SJSA1 (cell line): Measurements from ENCODE around the gene RPL19. TPM values are rescaled to one million over a fixed set of nuclear protein-coding genes. Genes with fewer than 3 reads are reported as not detected.
"Not testable (repeated sequence)": the region's sequence is repeated elsewhere in the genome, so short reads cannot be mapped to it uniquely, and the experiment has no call there.

Experiments
- DNase-seq, 2 experiments: peaks; one replicate each; pipeline ENCODE4 v3.0.0-alpha.2; 2015 to 2020; ENCODE audit warnings: low spot score in 2 of 2, low read depth in 1 of 2
- H3K27ac ChIP-seq: fragments of 250-450 bp; sonication (Bioruptor Pico); 2 replicates; pipeline ENCODE4 v1.5.1; 2020; ENCODE audit warnings: mild to moderate bottlenecking, moderate library complexity
- H3K27me3 ChIP-seq: fragments of 250-450 bp; sonication (Bioruptor Pico); replicated peaks from 2 replicates; pipeline ENCODE4 v1.5.1; 2020; ENCODE audit warnings: mild to moderate bottlenecking, moderate library complexity
- H3K36me3 ChIP-seq: fragments of 250-450 bp; sonication (Bioruptor Pico); 2 replicates; pipeline ENCODE4 v1.5.1; 2020; ENCODE audit warnings: mild to moderate bottlenecking
- H3K4me1 ChIP-seq: fragments of 250-450 bp; sonication (Bioruptor Pico); replicated peaks from 2 replicates; pipeline ENCODE4 v1.6.1; 2021; ENCODE audit warnings: mild to moderate bottlenecking
- H3K4me3 ChIP-seq: fragments of 250-450 bp; sonication (Bioruptor Pico); 2 replicates; pipeline ENCODE4 v1.5.1; 2020; ENCODE audit warnings: mild to moderate bottlenecking
- H3K9me3 ChIP-seq: fragments of 250-450 bp; sonication (Bioruptor Pico); replicated peaks from 2 replicates; pipeline ENCODE4 v1.5.1; 2020; ENCODE audit warnings: mild to moderate bottlenecking
- total RNA-seq: library from RNA; depleted of rRNA; stranded (reverse); fragments of >200 nt; shearing (Covaris generic); gene quantifications from 2 replicates; pipeline ENCODE4 v1.2.3, GENCODE V29; 2014; rRNA removed

RPL19 gene
- total RNA-seq, 1 experiment from 2014 or later, result 1,822 TPM

DNA sequence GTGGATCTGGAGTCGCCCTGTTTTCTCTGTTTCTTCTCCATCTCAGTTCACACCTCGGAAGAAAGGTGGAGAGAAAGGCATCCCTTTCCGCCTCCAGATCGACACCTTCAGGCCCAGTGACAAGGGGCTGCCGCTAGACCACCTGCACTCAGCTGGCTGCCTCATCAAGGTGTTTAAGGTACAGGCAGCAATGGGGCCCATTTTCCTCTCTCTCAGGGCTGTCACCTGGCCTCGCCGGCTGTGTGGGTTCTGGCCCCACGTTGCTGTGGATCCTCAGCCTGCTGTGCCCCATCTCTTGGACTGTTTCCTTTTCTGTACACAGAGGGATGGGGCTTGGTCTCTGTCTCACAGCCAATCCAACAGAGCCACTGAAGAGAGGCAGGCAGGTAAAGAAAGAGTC, 43.1 kb downstream of the RPL19 start:
- Histone ChIP-seq H3K4me3 (no peak overlapping the region), H3K4me1 (peaks cover 9% of the 10 kb centered on the region), H3K36me3 (no peaks in the 10 kb centered on the region), H3K9me3 (no peaks in the 10 kb centered on the region), H3K27me3 (no peaks in the 10 kb centered on the region; the same call in 1 of the 2 replicates), H3K27ac (no peak overlapping the region)
- DNase-seq, result no peak

- Histone ChIP-seq H3K4me1 (no peaks in the 10 kb centered on the region), H3K27me3 (no peaks in the 10 kb centered on the region; the same call in 1 of the 2 replicates), H3K27ac (no peak overlapping the region), H3K9me3 (no peaks in the 10 kb centered on the region), H3K4me3 (no peak overlapping the region), H3K36me3 (no peaks in the 10 kb centered on the region)
- DNase-seq, result no peak
These were observed 44.0 kb downstream of the RPL19 start for GRCh38 chr17:39244016-39244599.

GRCh38 chr17:39244600-39245570, 44.8 kb downstream of the RPL19 start:
- H3K4me1 ChIP-seq, result no peaks in the 10 kb centered on the region
- no peak overlapping the region for H3K27ac ChIP-seq
- DNase-seq, result peak; percentile 73 to 78
- no peaks in the 10 kb centered on the region; the same call in 1 of the 2 replicates for H3K27me3 ChIP-seq
- H3K4me3 ChIP-seq, result no peak overlapping the region
- H3K9me3 ChIP-seq, result no peaks in the 10 kb centered on the region
- H3K36me3 ChIP-seq, result no peaks in the 10 kb centered on the region

- no peaks in the 10 kb centered on the region; the same call in 1 of the 2 replicates for H3K27me3 ChIP-seq
- H3K9me3 ChIP-seq, result no peaks in the 10 kb centered on the region
- H3K36me3 ChIP-seq, result no peaks in the 10 kb centered on the region
- H3K4me3 ChIP-seq, result no peak overlapping the region
- DNase-seq, result no peak
- no peaks in the 10 kb centered on the region for H3K4me1 ChIP-seq
- no peak overlapping the region for H3K27ac ChIP-seq
These were observed 46.2 kb downstream of the RPL19 start for GRCh38 chr17:39246274-39246673.

GRCh38 chr17:39250076-39250475, 50.0 kb downstream of the RPL19 start:
- not testable (repeated sequence) for H3K27ac ChIP-seq, DNase-seq, H3K27me3 ChIP-seq, H3K4me3 ChIP-seq, H3K36me3 ChIP-seq, H3K9me3 ChIP-seq, H3K4me1 ChIP-seq

DNA sequence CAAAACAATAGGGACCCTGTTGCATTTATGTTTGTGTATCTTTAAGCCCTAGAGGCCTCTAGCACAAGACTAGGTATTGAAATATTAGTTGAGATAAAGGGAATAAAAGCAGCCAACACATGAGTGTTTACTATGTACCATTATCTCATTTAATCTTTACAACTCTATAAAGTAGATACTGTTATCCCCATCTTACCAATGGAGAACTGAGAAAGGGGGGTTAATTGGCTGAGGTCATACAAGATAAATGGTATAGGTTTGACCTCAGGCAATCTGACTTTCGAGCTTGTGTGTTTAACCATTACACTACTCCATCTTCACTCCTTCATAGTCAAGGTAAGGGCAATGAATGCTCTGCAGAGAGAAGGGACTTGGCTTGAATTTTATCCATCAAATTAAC, 51.9 kb downstream of the RPL19 start:
- DNase-seq, result no peak
- Histone ChIP-seq H3K27ac (no peak overlapping the region), H3K9me3 (no peaks in the 10 kb centered on the region), H3K4me1 (no peaks in the 10 kb centered on the region), H3K27me3 (no peaks in the 10 kb centered on the region; the same call in 1 of the 2 replicates), H3K36me3 (no peaks in the 10 kb centered on the region), H3K4me3 (no peak overlapping the region)

GRCh38 chr17:39252788-39253460, 52.8 kb downstream of the RPL19 start:
- Histone ChIP-seq H3K27me3 (no peaks in the 10 kb centered on the region), H3K27ac (no peak overlapping the region), H3K4me3 (no peak overlapping the region), H3K9me3 (no peaks in the 10 kb centered on the region), H3K4me1 (no peaks in the 10 kb centered on the region), H3K36me3 (no peaks in the 10 kb centered on the region)
- DNase-seq, result no peak

Other genes starting within 250 kb of the RPL19 start
- gene FBXO47, start 232.9 kb upstream of the RPL19 start, total RNA-seq, result not detected in 2 replicates
- gene PLXDC1, start 48.6 kb upstream of the RPL19 start, total RNA-seq, result not detected in 2 replicates
- gene ARL5C, start 34.1 kb upstream of the RPL19 start, total RNA-seq, result not detected in 2 replicates
- 0.94 and 2.9 TPM in 2 replicates for gene CACNB1, start 2.6 kb upstream of the RPL19 start, total RNA-seq
- not detected in 2 replicates for gene STAC2, start 25.7 kb downstream of the RPL19 start, total RNA-seq
- gene FBXL20, start 201.3 kb downstream of the RPL19 start, total RNA-seq, result 7.5 and 10.2 TPM in 2 replicates